Sigmoid colon (tissue), 4 donors: ENCODE data around the gene NUCB1.

ENCODE experiments used
- CTCF ChIP-seq, 4 experiments: fragments of 450-650 bp in 3 of 4; fragments of 200-600 bp in 1 of 4; IDR thresholded peaks; one replicate each; pipeline ENCODE4 v1.5.1; 2016 to 2019; ENCODE audit warnings: antibody characterized with exemption in 4 of 4, mild to moderate bottlenecking in 3 of 4, moderate library complexity in 2 of 4
- POLR2AphosphoS5 ChIP-seq, 4 donors: sonication (generic); formaldehyde crosslinking; IDR thresholded peaks; one replicate each; pipeline ENCODE4 v1.6.1; 2017; ENCODE audit warnings: antibody characterized with exemption in 4 of 4

GRCh38 chr19:48897181-48897580, 2.9 kb upstream of the NUCB1 start:
- no peak for TF ChIP-seq CTCF (IDR thresholded peaks at IDR 0.05)
- TF ChIP-seq POLR2AphosphoS5 (IDR thresholded peaks at IDR 0.05): no peak
